Ovary (tissue), 3 donors: ENCODE data around the gene RCSD1.

Experiments used
- CTCF ChIP-seq, 3 donors: fragments of 450-650 bp in 2 of 3; fragments of 200-600 bp in 1 of 3; IDR thresholded peaks; one replicate each; pipeline versions ENCODE4 v1.5.1 to v1.8.0; 2016 to 2022; ENCODE audit warnings: antibody characterized with exemption in 3 of 3, mild to moderate bottlenecking in 1 of 3
- EP300 ChIP-seq: sonication (generic); formaldehyde crosslinking; IDR thresholded peaks from one replicate; pipeline ENCODE4 v1.6.1; 2017; ENCODE audit warnings: antibody characterized with exemption
- POLR2A ChIP-seq: fragments of 450-650 bp; IDR thresholded peaks from one replicate; pipeline ENCODE4 v1.6.1; 2017; ENCODE audit warnings: antibody characterized with exemption, mild to moderate bottlenecking, moderate library complexity
- donor health status: DM: no; HTN: no; CAD: no.

GRCh38 chr1:167717351-167717750, 87.3 kb downstream of the RCSD1 start:
- TF ChIP-seq POLR2A: no peak
- TF ChIP-seq CTCF (IDR thresholded peaks at IDR 0.05): no peak
- TF ChIP-seq EP300: no peak
